Measurements from ENCODE around the gene PBX1. TPM values are rescaled to one million over a fixed set of nuclear protein-coding genes. Genes with fewer than 3 reads are reported as not detected.

PBX1 gene
- total RNA-seq, 4 donors from 2014 or later, result 25.8 to 31.0 (median 27.1) TPM

DNA sequence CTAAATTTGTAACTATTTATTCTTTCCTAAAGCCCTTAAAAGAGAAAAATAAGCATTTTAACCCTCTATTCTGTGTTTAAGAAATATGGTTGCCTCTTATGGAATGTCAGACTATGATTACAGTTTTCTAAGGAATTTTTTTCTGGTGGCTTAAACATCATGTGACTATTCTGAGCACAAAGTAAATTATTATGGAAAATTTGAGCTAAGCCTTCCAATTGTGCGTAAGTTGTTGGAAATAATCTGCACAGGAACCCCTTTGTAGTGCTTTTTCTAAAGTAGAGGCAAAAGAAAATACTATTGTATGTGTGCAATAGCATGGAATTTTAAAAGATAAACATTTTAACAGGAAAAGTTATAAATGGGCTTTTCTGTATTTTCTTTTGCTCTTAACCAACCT is 254.8 kb downstream of the PBX1 start:
- H3K4me1 ChIP-seq, result peaks cover 0 to 7% (median 0%) of the 10 kb centered on the region in 4 donors
- H3K4me3 ChIP-seq, result no peak overlapping the region
- TF ChIP-seq, protein P1, sequence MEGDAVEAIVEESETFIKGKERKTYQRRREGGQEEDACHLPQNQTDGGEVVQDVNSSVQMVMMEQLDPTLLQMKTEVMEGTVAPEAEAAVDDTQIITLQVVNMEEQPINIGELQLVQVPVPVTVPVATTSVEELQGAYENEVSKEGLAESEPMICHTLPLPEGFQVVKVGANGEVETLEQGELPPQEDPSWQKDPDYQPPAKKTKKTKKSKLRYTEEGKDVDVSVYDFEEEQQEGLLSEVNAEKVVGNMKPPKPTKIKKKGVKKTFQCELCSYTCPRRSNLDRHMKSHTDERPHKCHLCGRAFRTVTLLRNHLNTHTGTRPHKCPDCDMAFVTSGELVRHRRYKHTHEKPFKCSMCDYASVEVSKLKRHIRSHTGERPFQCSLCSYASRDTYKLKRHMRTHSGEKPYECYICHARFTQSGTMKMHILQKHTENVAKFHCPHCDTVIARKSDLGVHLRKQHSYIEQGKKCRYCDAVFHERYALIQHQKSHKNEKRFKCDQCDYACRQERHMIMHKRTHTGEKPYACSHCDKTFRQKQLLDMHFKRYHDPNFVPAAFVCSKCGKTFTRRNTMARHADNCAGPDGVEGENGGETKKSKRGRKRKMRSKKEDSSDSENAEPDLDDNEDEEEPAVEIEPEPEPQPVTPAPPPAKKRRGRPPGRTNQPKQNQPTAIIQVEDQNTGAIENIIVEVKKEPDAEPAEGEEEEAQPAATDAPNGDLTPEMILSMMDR (IDR thresholded peaks at IDR 0.05), result no peak
- no peak for TF ChIP-seq POLR2A (IDR thresholded peaks at IDR 0.05)
- TF ChIP-seq EP300 (IDR thresholded peaks at IDR 0.05), result no peak
- peaks cover 0 to 17% (median 0%) of the 10 kb centered on the region in 3 donors for H3K36me3 ChIP-seq
- no peak for DNase-seq (ENCODE audit: low spot score in 2 of 2)
- 45 to 59% methylated on average over 1 of the region's 1 CpG for WGBS, 2 donors
- no peaks in the 10 kb centered on the region for H3K27me3 ChIP-seq
- H3K27ac ChIP-seq, result no peak overlapping the region
- no peaks in the 10 kb centered on the region for H3K9me3 ChIP-seq

DNA sequence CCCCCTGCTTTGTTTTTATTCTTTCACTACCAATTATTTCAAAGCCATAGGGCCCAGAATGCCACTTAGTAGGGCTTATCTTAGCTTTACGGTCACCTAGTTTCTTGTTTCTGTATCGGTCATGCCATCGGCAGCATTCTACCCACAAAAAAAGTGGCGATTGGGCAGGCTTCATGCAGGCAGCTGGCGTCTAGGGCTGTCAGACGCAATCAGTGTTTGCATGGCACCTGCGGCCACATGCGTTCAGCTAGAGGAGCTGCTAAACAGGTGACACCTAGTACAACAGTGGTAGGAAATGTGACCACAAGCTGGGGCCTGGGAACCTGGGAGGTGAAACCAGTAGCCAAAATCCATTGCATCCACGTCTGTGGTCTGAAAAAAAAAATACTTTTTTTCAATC is 262.7 kb downstream of the PBX1 start:
- peaks cover 0 to 7% (median 0%) of the 10 kb centered on the region in 4 donors for H3K4me1 ChIP-seq
- H3K27ac ChIP-seq, result no peak overlapping the region
- 97 to 98% methylated on average over 9 of the region's 9 CpGs for WGBS, 2 donors

DNA sequence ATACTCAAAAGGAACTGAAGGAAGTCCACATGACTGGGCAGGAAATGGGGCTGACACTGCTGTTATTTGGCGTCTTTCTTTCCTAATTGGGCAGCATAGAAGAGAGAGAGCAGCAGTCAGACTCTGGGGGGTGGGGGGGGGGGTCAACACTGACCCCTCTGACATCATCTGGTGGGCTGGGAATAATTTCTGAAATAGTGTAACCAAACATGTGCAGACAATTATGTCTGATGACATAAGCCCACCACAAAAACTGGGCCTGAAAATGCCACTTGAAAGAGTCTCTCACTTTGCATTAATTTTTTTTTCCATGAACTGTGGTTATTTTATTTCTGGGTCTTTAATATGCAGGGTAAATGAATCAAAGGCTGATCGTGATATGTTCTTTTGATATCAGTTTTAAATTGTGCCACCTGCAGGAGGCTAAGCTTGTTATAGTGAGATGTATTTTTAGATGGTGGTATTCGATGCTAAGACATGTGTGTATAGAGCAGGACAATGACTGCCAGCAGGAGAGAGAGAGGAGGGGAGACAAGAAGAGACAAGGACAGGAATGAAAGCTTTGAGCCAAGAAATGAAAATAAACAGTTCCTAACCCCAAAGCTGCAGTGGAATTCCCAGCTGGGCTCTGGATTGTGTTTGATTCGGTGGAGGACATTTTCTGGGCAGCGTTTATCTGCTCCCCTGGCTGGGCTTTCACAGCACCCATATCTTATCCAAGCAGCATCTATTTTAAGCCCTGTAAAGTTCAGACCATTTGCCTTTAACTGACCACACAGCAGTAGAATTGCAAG is 264.7 kb downstream of the PBX1 start:
- H3K9me3 ChIP-seq, result no peaks in the 10 kb centered on the region
- no peak overlapping the region for H3K4me3 ChIP-seq
- H3K27ac ChIP-seq, result no peak overlapping the region
- H3K27me3 ChIP-seq, result no peaks in the 10 kb centered on the region
- H3K36me3 ChIP-seq, result peaks cover 0 to 37% (median 0%) of the 10 kb centered on the region in 3 donors
- peaks cover 0 to 7% (median 0%) of the 10 kb centered on the region in 4 donors for H3K4me1 ChIP-seq
- TF ChIP-seq, protein P1 (IDR thresholded peaks at IDR 0.05), result no peak
- no peak for TF ChIP-seq EP300 (IDR thresholded peaks at IDR 0.05)
- no peak for TF ChIP-seq POLR2A (IDR thresholded peaks at IDR 0.05)
- no peak for DNase-seq (ENCODE audit: low spot score in 2 of 2)
- 58 to 69% methylated on average over 5 of the region's 5 CpGs for WGBS, 2 donors

More for the DNA sequence above, 262.7 kb downstream of the PBX1 start:
- Histone ChIP-seq H3K27me3 (no peaks in the 10 kb centered on the region), H3K9me3 (no peaks in the 10 kb centered on the region), H3K4me3 (no peak overlapping the region), H3K36me3 (peaks cover 0 to 37% (median 0%) of the 10 kb centered on the region in 3 donors)
- TF ChIP-seq, protein P1 (IDR thresholded peaks at IDR 0.05), result no peak
- no peak for DNase-seq (ENCODE audit: low spot score in 2 of 2)

DNA sequence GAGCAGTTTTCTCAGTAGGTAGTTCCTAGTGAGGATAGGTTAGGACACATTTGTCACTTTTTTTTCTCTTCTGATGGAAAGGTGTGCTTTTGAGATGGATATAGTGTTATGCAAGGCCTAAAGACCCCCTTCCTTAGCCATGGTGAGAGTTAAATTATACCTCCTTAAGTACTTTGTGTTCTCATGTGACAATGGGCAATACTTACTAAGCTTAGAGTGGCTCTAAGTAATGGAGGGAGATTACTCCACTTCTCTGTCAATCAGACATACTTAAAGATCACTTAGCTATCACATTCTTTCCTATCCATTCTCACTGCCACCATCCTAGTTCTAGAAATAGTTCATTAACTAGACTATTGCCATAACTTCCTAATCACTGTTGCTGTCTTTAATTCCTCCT is 265.6 kb downstream of the PBX1 start:
- H3K9me3 ChIP-seq, result no peaks in the 10 kb centered on the region
- H3K4me1 ChIP-seq, result peaks cover 0 to 7% (median 0%) of the 10 kb centered on the region in 4 donors
- H3K4me3 ChIP-seq, result no peak overlapping the region
- TF ChIP-seq, protein P1 (IDR thresholded peaks at IDR 0.05), result no peak
- H3K27me3 ChIP-seq, result no peaks in the 10 kb centered on the region
- peaks cover 0 to 36% (median 0%) of the 10 kb centered on the region in 3 donors for H3K36me3 ChIP-seq
- no peak for DNase-seq (ENCODE audit: low spot score in 2 of 2)
- no peak overlapping the region for H3K27ac ChIP-seq

DNA sequence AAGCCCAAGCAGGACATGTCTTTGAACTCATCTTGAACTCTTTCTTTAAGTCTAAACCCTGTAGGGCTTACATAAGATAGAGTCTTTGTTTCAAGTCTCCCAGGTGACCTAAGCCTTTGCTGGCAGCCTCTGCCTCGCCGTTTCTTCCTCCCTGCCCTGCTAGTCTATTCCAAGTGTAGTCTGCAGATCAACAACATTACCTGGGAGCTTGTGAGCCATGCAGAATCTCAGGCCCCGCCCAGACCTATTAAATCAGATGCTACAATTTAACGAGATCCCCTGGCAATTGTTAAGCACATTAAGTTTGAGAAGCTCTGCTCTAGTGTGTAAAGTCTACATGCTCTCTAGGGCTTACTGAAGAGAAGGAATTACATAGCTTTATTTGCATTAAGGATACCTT is 271.6 kb downstream of the PBX1 start:
- no peak overlapping the region for H3K27ac ChIP-seq
- WGBS, 2 donors, result 77 to 81% methylated on average over 4 of the region's 4 CpGs
- H3K27me3 ChIP-seq, result no peaks in the 10 kb centered on the region
- DNase-seq (ENCODE audit: low spot score in 2 of 2), result no peak
- TF ChIP-seq POLR2A (IDR thresholded peaks at IDR 0.05), result no peak
- TF ChIP-seq EP300 (IDR thresholded peaks at IDR 0.05), result no peak
- TF ChIP-seq, protein P1 (IDR thresholded peaks at IDR 0.05), result no peak
- H3K4me1 ChIP-seq, result no peaks in the 10 kb centered on the region
- H3K36me3 ChIP-seq, result no peaks in the 10 kb centered on the region
- H3K4me3 ChIP-seq, result no peak overlapping the region
- H3K9me3 ChIP-seq, result no peaks in the 10 kb centered on the region
